ENCODE data around the gene UBE2Q1.

UBE2Q1 gene

GRCh38 chr1:154500533-154500932, 57.9 kb downstream of the UBE2Q1 start:
- H3K4me3 ChIP-seq: no peak overlapping the region
- peaks cover 33% of the 10 kb centered on the region for H3K27me3 ChIP-seq (ENCODE audit: low read depth)
- in situ Hi-C loops (cut with MboI; ENCODE audit: low sequenced_read_pairs): no loop called here
- H3K4me1 ChIP-seq: no peaks in the 10 kb centered on the region
- no peak for DNase-seq (ENCODE audit: low spot score in 2 of 2)
- H3K9me3 ChIP-seq: no peaks in the 10 kb centered on the region
- H3K36me3 ChIP-seq (replicated peaks): no peaks in the 10 kb centered on the region

- in situ Hi-C loops (cut with MboI; ENCODE audit: low sequenced_read_pairs): no loop called here
- no peak for DNase-seq (ENCODE audit: low spot score in 2 of 2)
- Histone ChIP-seq H3K4me3 (no peak overlapping the region), H3K4me1 (no peaks in the 10 kb centered on the region), H3K36me3 (replicated peaks) (no peaks in the 10 kb centered on the region), H3K9me3 (no peaks in the 10 kb centered on the region), H3K27me3 (ENCODE audit: low read depth) (peaks cover 33% of the 10 kb centered on the region)
These were observed 59.0 kb downstream of the UBE2Q1 start for GRCh38 chr1:154499446-154499845.
